Large intestine (tissue), 3 donors: ENCODE results near the gene BRMS1. TPM values are rescaled to one million over a fixed set of nuclear protein-coding genes. Genes with fewer than 3 reads are reported as not detected.

Experiments
- DNase-seq, 2 donors: peaks; one replicate each; pipeline versions ENCODE4 v3.0.0 to v3.0.0-alpha.2; 2013
- H3K27ac ChIP-seq: one replicate; pipeline ENCODE4 v1.5.1; 2013; ENCODE audit warnings: low read length
- H3K27me3 ChIP-seq: 2 replicates; pipeline ENCODE4 v1.6.1; 2013; ENCODE audit warnings: low read length; ENCODE audit not compliant: control insufficient read depth, insufficient read depth
- H3K36me3 ChIP-seq: 2 replicates; pipeline ENCODE4 v1.6.1; 2013; ENCODE audit warnings: low read length; ENCODE audit not compliant: control insufficient read depth, insufficient read depth
- H3K4me1 ChIP-seq: one replicate; pipeline ENCODE4 v1.6.1; 2013; ENCODE audit warnings: low read length; ENCODE audit not compliant: control insufficient read depth, insufficient read depth
- H3K4me3 ChIP-seq: one replicate; pipeline ENCODE4 v1.5.1; 2013; ENCODE audit warnings: low read length
- H3K9me3 ChIP-seq: one replicate; pipeline ENCODE4 v1.6.1; 2013; ENCODE audit warnings: mild to moderate bottlenecking, low read depth, low read length, moderate library complexity; ENCODE audit not compliant: control insufficient read depth
- WGBS: methylation state at CpG from one replicate; pipeline ENCODE4 v1.1.5; 2013; ENCODE audit warnings: low lambda C conversion rate; ENCODE audit not compliant: insufficient coverage; 5-methylcytosine and 5-hydroxymethylcytosine counted together
- polyA plus RNA-seq: library from polyadenylated mRNA; unstranded; fragments of 120-200 nt; gene quantifications from one replicate; pipeline ENCODE4 v1.2.1, GENCODE V29; 2013

Gene BRMS1
- polyA plus RNA-seq, 1 donor: 32.4 TPM

GRCh38 chr11:66373265-66373664 lies 28.4 kb upstream of the BRMS1 start:
- no peak for DNase-seq
- Histone ChIP-seq H3K9me3 (no peaks in the 10 kb centered on the region), H3K36me3 (peaks cover 7% of the 10 kb centered on the region), H3K27ac (no peak overlapping the region), H3K4me1 (peaks cover 9% of the 10 kb centered on the region), H3K4me3 (no peak overlapping the region), H3K27me3 (peaks cover 8% of the 10 kb centered on the region)
- 100% methylated on average over 3 of the region's 5 CpGs for WGBS

DNA sequence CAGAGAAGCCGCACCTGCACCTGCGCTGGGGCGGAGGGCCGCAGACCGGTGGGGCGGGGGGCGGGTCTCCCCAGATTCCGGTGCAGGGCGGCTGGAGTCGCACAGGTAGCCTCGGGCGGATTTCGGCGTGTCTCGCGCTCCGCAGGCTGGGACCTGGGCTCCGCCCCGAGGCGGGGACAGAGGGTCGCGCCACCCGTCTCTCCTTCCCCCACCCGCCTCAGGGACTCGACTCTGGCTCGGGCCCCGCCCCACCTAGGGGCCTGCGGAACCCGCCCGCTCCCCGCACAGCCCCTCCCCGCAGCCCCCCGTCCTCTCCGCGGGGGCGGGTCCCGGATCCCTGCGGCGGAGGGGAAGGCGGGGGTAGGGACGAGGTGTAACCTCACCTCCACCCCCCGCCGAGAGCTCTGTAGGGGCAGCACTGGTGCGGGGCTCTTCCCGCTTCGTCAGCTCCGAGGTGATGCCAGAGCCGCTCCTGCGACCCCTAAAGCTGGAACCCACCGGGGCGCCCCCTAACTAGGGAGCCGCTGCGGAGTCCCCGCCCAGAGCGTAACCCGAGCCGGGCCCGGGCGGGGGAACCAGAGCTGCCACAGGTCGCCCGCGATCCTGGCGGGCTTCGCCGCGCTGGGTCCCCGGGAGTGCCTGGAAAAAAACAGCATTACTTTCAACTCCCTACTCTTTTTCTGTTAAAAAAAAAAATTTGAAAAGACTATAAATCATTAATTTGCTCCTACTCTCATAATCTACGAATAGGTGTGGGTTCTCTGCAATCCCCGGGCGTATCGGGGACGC lies 26.9 kb upstream of the BRMS1 start, which contains the start of gene SLC29A2:
TSS of gene SLC29A2 (minus strand) at position 134 of the 789 bp plus-strand sequence. CDS start 169 bp downstream, outside the sequence.
- WGBS: no CpG with 5 or more reads among the region's 72 CpGs

GRCh38 chr11:66369073-66369894 lies 24.4 kb upstream of the BRMS1 start:
- WGBS: no CpG with 5 or more reads among the region's 25 CpGs
- Histone ChIP-seq H3K36me3 (peaks cover 18% of the 10 kb centered on the region), H3K4me1 (peaks cover 9% of the 10 kb centered on the region), H3K4me3 (no peak overlapping the region), H3K27me3 (peaks cover 8% of the 10 kb centered on the region), H3K27ac (no peak overlapping the region), H3K9me3 (no peaks in the 10 kb centered on the region)
- DNase-seq: no peak

More for the DNA sequence above, 26.9 kb upstream of the BRMS1 start, which contains the start of gene SLC29A2:
- Histone ChIP-seq H3K9me3 (no peaks in the 10 kb centered on the region), H3K4me1 (peaks cover 9% of the 10 kb centered on the region), H3K4me3 (peak within 1 kb of the TSS; percentile 46), H3K36me3 (peaks cover 14% of the 10 kb centered on the region), H3K27me3 (peaks cover 8% of the 10 kb centered on the region), H3K27ac (peak within 1 kb of the TSS; percentile 91)
- DNase-seq: peak in 1 of 2 donors; percentile 75

DNA sequence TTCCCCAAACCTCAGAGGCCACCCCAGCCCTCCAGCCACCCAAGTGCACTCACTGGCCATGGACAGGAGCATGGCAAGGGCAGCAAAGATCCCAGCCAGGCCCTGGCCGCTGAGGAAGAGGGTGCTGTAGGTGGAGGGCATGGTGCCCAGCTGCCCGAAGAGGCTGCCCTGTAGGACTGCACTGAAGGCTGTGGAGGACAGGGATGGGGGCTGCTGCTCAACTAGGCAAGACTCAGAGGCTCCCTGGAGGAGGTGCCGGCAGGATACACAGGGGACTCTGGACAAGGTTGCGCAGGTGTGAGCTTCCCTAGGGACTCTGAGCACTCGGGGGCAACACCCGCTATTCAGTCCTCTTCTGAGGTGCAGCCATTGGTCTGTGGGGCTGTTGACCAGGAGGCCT lies 23.6 kb upstream of the BRMS1 start:
- Histone ChIP-seq H3K27me3 (peaks cover 8% of the 10 kb centered on the region), H3K4me1 (peaks cover 9% of the 10 kb centered on the region), H3K27ac (no peak overlapping the region), H3K9me3 (no peaks in the 10 kb centered on the region), H3K36me3 (peaks cover 20% of the 10 kb centered on the region), H3K4me3 (no peak overlapping the region)
- WGBS: 100% methylated on average over 1 of the region's 6 CpGs
- no peak for DNase-seq

DNA sequence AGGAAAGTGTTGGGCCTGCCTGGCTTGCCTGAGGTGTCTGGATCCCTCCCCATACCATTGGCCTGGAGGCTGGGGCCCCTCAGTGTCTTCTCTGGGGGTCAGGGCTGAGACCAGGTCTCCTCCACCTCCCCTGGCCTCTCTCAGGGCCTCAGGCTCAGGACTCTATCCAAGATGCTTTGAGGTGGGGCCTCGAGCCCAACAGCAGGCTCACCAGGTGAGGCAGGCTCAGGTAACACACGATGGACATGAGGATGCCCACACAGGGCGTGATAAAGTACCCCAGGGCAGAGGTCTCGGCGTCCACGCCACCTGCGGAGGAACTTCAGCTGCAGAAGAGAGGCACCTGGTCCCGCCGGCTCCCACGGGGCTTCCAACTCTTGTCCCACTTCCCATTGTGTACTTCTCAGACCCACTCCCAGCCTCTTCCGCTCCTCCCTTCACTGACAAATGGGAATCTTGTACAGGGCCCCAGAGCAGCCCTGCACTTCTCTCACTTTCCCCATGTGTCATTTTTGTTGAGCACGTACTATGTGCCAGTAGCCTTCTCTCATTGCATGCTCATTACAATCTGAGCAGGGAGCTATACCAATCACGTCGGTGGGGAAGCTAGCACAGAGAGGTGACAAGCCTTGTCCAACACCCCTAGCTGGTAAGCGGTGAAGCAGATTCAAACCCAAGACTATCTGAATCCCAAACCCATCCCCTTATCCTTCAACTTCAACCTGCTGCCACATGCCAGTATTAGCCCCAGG lies 22.8 kb upstream of the BRMS1 start:
- peaks cover 9% of the 10 kb centered on the region for H3K4me1 ChIP-seq
- H3K27ac ChIP-seq: no peak overlapping the region
- H3K9me3 ChIP-seq: peaks cover 2% of the 10 kb centered on the region
- DNase-seq: no peak
- no peak overlapping the region for H3K4me3 ChIP-seq
- peaks cover 28% of the 10 kb centered on the region for H3K36me3 ChIP-seq
- H3K27me3 ChIP-seq: peaks cover 6% of the 10 kb centered on the region
- no CpG with 5 or more reads among the region's 15 CpGs for WGBS

- no CpG with 5 or more reads among the region's 8 CpGs for WGBS
- Histone ChIP-seq H3K4me3 (no peak overlapping the region), H3K27me3 (peaks cover 4% of the 10 kb centered on the region), H3K27ac (no peak overlapping the region), H3K4me1 (peaks cover 9% of the 10 kb centered on the region), H3K9me3 (peaks cover 2% of the 10 kb centered on the region), H3K36me3 (peaks cover 34% of the 10 kb centered on the region)
- DNase-seq: no peak
Observed at GRCh38 chr11:66366844-66367477, 22.1 kb upstream of the BRMS1 start.

DNA sequence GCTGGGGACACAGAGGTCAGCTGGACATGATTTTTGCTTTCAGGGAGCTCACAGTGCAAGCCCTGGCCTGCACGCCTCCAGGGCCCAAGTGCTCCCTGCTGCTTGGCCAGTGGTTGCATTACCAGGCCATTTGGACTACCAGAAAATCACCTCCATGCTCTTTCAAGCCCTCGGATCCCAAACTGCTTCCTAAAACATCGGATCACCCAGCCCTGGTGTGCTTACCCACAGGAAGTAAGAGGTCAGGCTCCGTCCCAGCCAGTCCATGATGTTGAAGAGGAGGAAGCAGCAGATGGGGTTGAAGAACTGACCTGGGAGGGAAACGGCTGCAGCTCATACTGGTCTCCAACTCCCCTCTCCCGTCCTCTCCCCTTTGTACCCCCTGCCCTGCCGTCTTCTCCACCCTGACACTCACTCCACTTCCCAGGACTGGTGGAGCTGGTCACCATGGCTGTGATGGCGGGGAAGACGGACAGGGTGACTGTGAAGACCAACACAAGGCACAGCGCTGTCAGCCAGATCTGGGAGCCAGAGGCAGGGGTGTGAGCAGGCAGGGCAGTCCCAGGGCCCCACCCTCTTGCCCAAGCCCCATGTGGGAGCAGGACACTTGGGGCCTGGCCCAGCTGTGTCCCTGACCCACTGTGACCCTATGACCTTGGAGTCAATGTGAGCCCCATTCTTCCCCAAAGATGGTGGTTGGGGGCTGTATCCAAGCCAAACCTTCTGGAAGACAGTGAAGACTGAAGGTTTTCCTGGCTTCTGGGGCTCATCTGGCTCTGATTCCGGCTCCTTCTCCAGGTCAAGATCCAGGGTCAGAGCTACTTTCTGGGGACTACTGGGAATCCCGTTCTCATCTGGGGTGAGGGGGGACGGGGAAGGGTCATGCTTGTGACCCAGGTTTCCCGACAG lies 21.1 kb upstream of the BRMS1 start:
- Histone ChIP-seq H3K27me3 (peaks cover 2% of the 10 kb centered on the region), H3K9me3 (peaks cover 2% of the 10 kb centered on the region), H3K27ac (no peak overlapping the region), H3K4me3 (no peak overlapping the region), H3K36me3 (peaks cover 39% of the 10 kb centered on the region), H3K4me1 (peaks cover 9% of the 10 kb centered on the region)
- DNase-seq: no peak
- 80% methylated on average over 1 of the region's 14 CpGs for WGBS

GRCh38 chr11:66365166-66365565 lies 20.3 kb upstream of the BRMS1 start:
- WGBS: no CpG with 5 or more reads among the region's 6 CpGs
- Histone ChIP-seq H3K27me3 (no peaks in the 10 kb centered on the region), H3K4me1 (peaks cover 6% of the 10 kb centered on the region), H3K36me3 (peaks cover 43% of the 10 kb centered on the region), H3K4me3 (no peak overlapping the region), H3K27ac (no peak overlapping the region), H3K9me3 (peaks cover 2% of the 10 kb centered on the region)
- no peak for DNase-seq

DNA sequence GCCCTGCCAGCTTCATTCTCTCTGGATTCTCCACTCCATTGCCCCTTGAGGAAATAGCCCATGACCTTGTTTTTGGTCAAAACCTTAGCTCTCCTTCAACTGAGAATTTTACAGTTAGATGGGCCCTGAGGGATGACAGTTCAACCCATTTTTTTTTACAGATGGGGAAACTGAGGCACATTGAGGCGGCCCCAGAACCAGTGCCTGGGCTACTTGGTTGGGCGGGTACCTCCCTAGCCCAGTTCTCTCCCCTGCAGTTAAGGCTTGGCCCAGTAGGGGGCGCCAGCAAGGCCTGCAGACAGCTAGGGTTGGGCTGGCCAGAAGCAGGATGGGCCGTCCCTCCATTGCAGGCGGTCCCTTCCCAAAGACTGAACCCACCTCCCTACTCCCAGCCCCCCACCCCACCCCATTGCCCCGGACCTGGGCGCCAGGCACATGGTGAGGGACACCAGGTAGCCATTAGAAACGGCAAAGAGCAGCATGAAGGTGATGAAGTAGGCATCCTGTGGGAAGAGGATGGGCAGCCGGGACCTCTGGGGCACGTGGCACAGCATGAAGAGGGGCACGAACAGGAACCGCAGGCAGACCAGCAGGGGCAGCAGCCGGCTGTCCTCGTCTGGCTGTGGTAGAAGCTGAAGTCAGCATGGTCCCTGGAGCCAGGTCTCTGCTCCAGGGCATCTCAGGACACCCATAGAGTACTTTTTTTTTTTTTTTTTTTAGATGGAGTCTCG lies 19.1 kb upstream of the BRMS1 start:
- Histone ChIP-seq H3K4me1 (no peaks in the 10 kb centered on the region), H3K36me3 (peaks cover 49% of the 10 kb centered on the region), H3K9me3 (peaks cover 2% of the 10 kb centered on the region), H3K27ac (no peak overlapping the region), H3K27me3 (no peaks in the 10 kb centered on the region), H3K4me3 (no peak overlapping the region)
- no peak for DNase-seq
- WGBS: no CpG with 5 or more reads among the region's 15 CpGs
